DOHH2 (cell line): ENCODE results near the gene GALNT18.

Experiments used
- CTCF ChIP-seq: fragments of 200-600 bp; sonication (generic); IDR thresholded peaks from one replicate; pipeline ENCODE4 v1.5.1; 2014; ENCODE audit warnings: antibody characterized with exemption, mild to moderate bottlenecking, low read depth, low read length; ENCODE audit not compliant: poor library complexity, severe bottlenecking
- EZH2phosphoT487 ChIP-seq: fragments of 200-600 bp; sonication (generic); IDR thresholded peaks from 2 replicates; pipeline ENCODE4 v1.6.1; 2017; ENCODE audit warnings: borderline replicate concordance, mild to moderate bottlenecking, antibody characterized with exemption, low read length, moderate library complexity, mixed read lengths

- no peak for TF ChIP-seq CTCF
- TF ChIP-seq EZH2phosphoT487: no peak
Observed at GRCh38 chr11:11538277-11538960, 83.4 kb downstream of the GALNT18 start.
